Osteocyte (in vitro differentiated cells): ENCODE data around the gene RSPO3. TPM values are rescaled to one million over a fixed set of nuclear protein-coding genes. Genes with fewer than 3 reads are reported as not detected.
"Not testable (repeated sequence)": the region's sequence is repeated elsewhere in the genome, so short reads cannot be mapped to it uniquely, and the experiment has no call there.

Experiments
- DNase-seq: peaks from one replicate; pipeline ENCODE4 v3.0.0; 2021; ENCODE audit warnings: mixed read lengths; ENCODE audit not compliant: unreplicated experiment; ENCODE audit errors: extremely low spot score
- H3K27ac Mint-ChIP-seq: one replicate; pipeline ENCODE4 v1.8.0; 2021; ENCODE audit warnings: mild to moderate bottlenecking, mixed read lengths; ENCODE audit not compliant: unreplicated experiment
- H3K27me3 Mint-ChIP-seq: one replicate; pipeline ENCODE4 v1.8.0; 2021; ENCODE audit warnings: mixed read lengths; ENCODE audit not compliant: unreplicated experiment
- H3K36me3 Mint-ChIP-seq: one replicate; pipeline ENCODE4 v1.8.0; 2021; ENCODE audit warnings: mixed read lengths; ENCODE audit not compliant: unreplicated experiment
- H3K4me1 Mint-ChIP-seq: one replicate; pipeline ENCODE4 v1.8.0; 2021; ENCODE audit warnings: mixed read lengths; ENCODE audit not compliant: unreplicated experiment
- H3K4me3 Mint-ChIP-seq: one replicate; pipeline ENCODE4 v1.8.0; 2021; ENCODE audit warnings: mild to moderate bottlenecking, moderate library complexity, mixed read lengths; ENCODE audit not compliant: unreplicated experiment
- H3K9me3 Mint-ChIP-seq: one replicate; pipeline ENCODE4 v1.8.0; 2021; ENCODE audit warnings: mixed read lengths; ENCODE audit not compliant: unreplicated experiment
- CTCF ChIP-seq: fragments of 200-600 bp; sonication (generic); IDR thresholded peaks from 2 replicates; pipeline ENCODE4 v1.5.0; 2021; ENCODE audit warnings: antibody characterized with exemption, mild to moderate bottlenecking, moderate library complexity
- total RNA-seq: library from RNA; stranded (reverse); gene quantifications from 2 replicates; pipeline ENCODE4 v1.2.1, GENCODE V29; 2021

The RSPO3 gene
- total RNA-seq, 1 donor from 2014 or later, result 4.5 TPM

GRCh38 chr6:127085181-127085580 is 33.3 kb upstream of the RSPO3 start:
- Mint-ChIP-seq H3K4me3 (no peak overlapping the region), H3K27me3 (no peaks in the 10 kb centered on the region), H3K36me3 (no peaks in the 10 kb centered on the region), H3K27ac (no peak overlapping the region), H3K4me1 (peaks cover 6% of the 10 kb centered on the region), H3K9me3 (no peaks in the 10 kb centered on the region)
- TF ChIP-seq CTCF, result no peak
- no peak for DNase-seq

- Mint-ChIP-seq H3K36me3 (no peaks in the 10 kb centered on the region), H3K4me3 (no peak overlapping the region), H3K9me3 (no peaks in the 10 kb centered on the region), H3K4me1 (peaks cover 7% of the 10 kb centered on the region), H3K27me3 (peaks cover 5% of the 10 kb centered on the region), H3K27ac (no peak overlapping the region)
- TF ChIP-seq CTCF, result no peak
- no peak for DNase-seq
These were observed 28.4 kb upstream of the RSPO3 start for GRCh38 chr6:127090051-127090450.

- H3K4me3 Mint-ChIP-seq, result no peak overlapping the region
- no peak overlapping the region for H3K27ac Mint-ChIP-seq
- H3K4me1 Mint-ChIP-seq, result peaks cover 7% of the 10 kb centered on the region
- peaks cover 12% of the 10 kb centered on the region for H3K27me3 Mint-ChIP-seq
- DNase-seq, result no peak
- no peaks in the 10 kb centered on the region for H3K36me3 Mint-ChIP-seq
- no peaks in the 10 kb centered on the region for H3K9me3 Mint-ChIP-seq
- no peak for TF ChIP-seq CTCF
These were observed 26.0 kb upstream of the RSPO3 start for GRCh38 chr6:127092466-127092865.

GRCh38 chr6:127094791-127095190 is 23.7 kb upstream of the RSPO3 start:
- no peak overlapping the region for H3K4me3 Mint-ChIP-seq
- no peaks in the 10 kb centered on the region for H3K9me3 Mint-ChIP-seq
- peaks cover 4% of the 10 kb centered on the region for H3K4me1 Mint-ChIP-seq

DNA sequence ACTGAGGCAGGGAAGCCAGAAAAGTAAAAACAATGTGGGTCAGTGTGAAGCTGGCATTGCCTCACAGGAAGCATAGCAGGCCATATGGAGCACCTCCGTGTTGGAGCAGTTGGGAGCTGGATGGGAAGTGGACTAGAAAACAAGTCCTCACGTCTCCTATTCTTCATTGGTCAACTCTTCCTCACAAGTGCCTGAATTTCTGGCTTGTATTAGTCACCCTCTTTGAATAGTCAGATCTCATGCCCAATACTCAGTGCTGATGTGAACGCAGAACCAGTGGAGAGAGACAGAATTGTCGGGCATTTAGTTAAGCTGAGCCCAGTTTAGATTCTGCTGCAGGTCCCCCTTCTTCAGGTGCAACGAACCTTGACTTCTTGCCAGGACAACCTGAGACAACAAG is 22.3 kb upstream of the RSPO3 start:
- H3K4me3 Mint-ChIP-seq, result no peak overlapping the region
- peaks cover 26% of the 10 kb centered on the region for H3K27me3 Mint-ChIP-seq
- H3K9me3 Mint-ChIP-seq, result no peaks in the 10 kb centered on the region
- no peaks in the 10 kb centered on the region for H3K4me1 Mint-ChIP-seq
- no peaks in the 10 kb centered on the region for H3K36me3 Mint-ChIP-seq
- TF ChIP-seq CTCF, result no peak
- no peak for DNase-seq
- H3K27ac Mint-ChIP-seq, result no peak overlapping the region

More at GRCh38 chr6:127094791-127095190, 23.7 kb upstream of the RSPO3 start:
- no peak for TF ChIP-seq CTCF
- Mint-ChIP-seq H3K27ac (no peak overlapping the region), H3K27me3 (peaks cover 26% of the 10 kb centered on the region), H3K36me3 (no peaks in the 10 kb centered on the region)
- no peak for DNase-seq

DNA sequence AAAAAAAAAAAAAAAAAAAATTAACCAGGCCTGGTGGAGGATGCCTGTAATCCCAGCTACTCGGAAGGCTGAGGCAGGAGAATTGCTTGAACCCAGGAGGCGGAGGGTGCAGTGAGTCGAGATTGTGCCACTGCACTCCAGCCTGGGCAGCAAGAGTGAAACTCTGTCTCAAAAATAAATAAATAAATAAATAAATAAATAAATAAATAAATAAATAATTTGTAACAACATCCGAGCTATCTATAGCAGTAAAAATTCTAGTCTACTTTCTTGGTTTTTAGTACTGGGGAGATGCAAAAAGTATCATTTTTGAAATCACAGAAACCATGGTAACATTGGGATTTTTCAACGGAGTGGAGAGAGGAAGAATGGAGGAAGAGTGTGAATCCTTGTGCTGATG is 21.0 kb upstream of the RSPO3 start:
- peaks cover 35% of the 10 kb centered on the region for H3K27me3 Mint-ChIP-seq
- not testable (repeated sequence) for DNase-seq, H3K36me3 Mint-ChIP-seq, H3K4me1 Mint-ChIP-seq, H3K9me3 Mint-ChIP-seq, H3K27ac Mint-ChIP-seq, H3K4me3 Mint-ChIP-seq
